GM12878 (cell line): Measurements from ENCODE around the gene CHMP1B. TPM values are rescaled to one million over a fixed set of nuclear protein-coding genes. Genes with fewer than 3 reads are reported as not detected.

Experiments
- ATAC-seq: fragments of 200-7000 bp; cut with Tn5 transposase; 3 replicates; pipeline ENCODE4 v1.9.1; 2020; ENCODE audit warnings: mild to moderate bottlenecking, moderate library complexity
- BruUV-seq: library from RNA; stranded (reverse); fragments of 400-500 nt; replicated peaks from 2 replicates; lab custom pipeline; 2021; lab: Mats Ljungman, UMichigan
- CTCF ChIA-PET: fragments of 300-600 bp; sonication (Branson Sonifier 250); formaldehyde crosslinking; extraction: SDS; loops from one replicate; lab custom pipeline; 2021; ENCODE audit warnings: inconsistent platforms; lab: Yijun Ruan, JAX
- POLR2A ChIA-PET: fragments of 350-600 bp; formaldehyde crosslinking; extraction: SDS; loops from one replicate; lab custom pipeline; 2021; ENCODE audit warnings: inconsistent platforms; lab: Charles Lee
- RAD21 ChIA-PET: fragments of 300-600 bp; sonication (Branson Sonifier 250); formaldehyde crosslinking; loops from one replicate; lab custom pipeline; 2023; ENCODE audit warnings: antibody characterized with exemption; ENCODE audit not compliant: unreplicated experiment; lab: Charles Lee
- SMC1A ChIA-PET: fragments of 300-600 bp; sonication (Branson Sonifier 250); formaldehyde crosslinking; loops from one replicate; lab custom pipeline; 2023; ENCODE audit not compliant: unreplicated experiment, uncharacterized antibody; lab: Charles Lee
- DNase-seq: peaks from one replicate; pipeline ENCODE4 v3.0.0-alpha.2; 2011; ENCODE audit warnings: low read depth, low spot score
- FAIRE-seq: peaks from 3 replicates; lab custom pipeline; 2011; peaks lifted over from hg19 to GRCh38; lab: Jason Lieb, UNC
- H2AFZ ChIP-seq: 2 replicates; pipeline ENCODE4 v1.6.0; 2011; ENCODE audit warnings: low read depth, low read length, control low read depth; ENCODE audit not compliant: control insufficient read depth
- H3K27ac ChIP-seq: 2 replicates; pipeline ENCODE4 v1.5.1; 2011; ENCODE audit warnings: control low read depth; ENCODE audit not compliant: control insufficient read depth, insufficient read depth
- H3K27me3 ChIP-seq, 2 experiments: replicated peaks in 1 of 2; 2 replicates each; pipeline versions ENCODE4 v1.6.0 to v1.6.1; 2011; ENCODE audit warnings: low read length in 1 of 2; ENCODE audit not compliant: control insufficient read depth in 2 of 2, insufficient read depth in 2 of 2
- H3K36me3 ChIP-seq, 2 experiments: 2 replicates each; pipeline ENCODE4 v1.5.1; 2011; ENCODE audit warnings: low read length in 1 of 2; ENCODE audit not compliant: control insufficient read depth in 2 of 2, insufficient read depth in 2 of 2
- H3K4me1 ChIP-seq: 2 replicates; pipeline ENCODE4 v1.6.1; 2011; ENCODE audit warnings: mild to moderate bottlenecking, low read length, moderate library complexity, mixed read lengths; ENCODE audit not compliant: control insufficient read depth, insufficient read depth
- H3K4me2 ChIP-seq: 2 replicates; pipeline ENCODE4 v1.6.0; 2011; ENCODE audit warnings: control low read depth; ENCODE audit not compliant: control insufficient read depth, insufficient read depth
- H3K4me3 ChIP-seq: fragments of 200-600 bp; sonication (generic); 2 replicates; pipeline ENCODE4 v1.5.1; 2016
- H3K79me2 ChIP-seq: 2 replicates; pipeline ENCODE4 v1.6.0; 2011; ENCODE audit warnings: low read length; ENCODE audit not compliant: control insufficient read depth, insufficient read depth
- H3K9ac ChIP-seq: 2 replicates; pipeline ENCODE4 v1.8.0; 2011; ENCODE audit warnings: low read length, control low read depth, mixed read lengths; ENCODE audit not compliant: control insufficient read depth, insufficient read depth
- H3K9me3 ChIP-seq: replicated peaks from 3 replicates; pipeline ENCODE4 v1.5.1; 2011; ENCODE audit warnings: mild to moderate bottlenecking, low read length; ENCODE audit not compliant: control insufficient read depth, insufficient read depth
- H4K20me1 ChIP-seq: 2 replicates; pipeline ENCODE4 v1.6.0; 2011; ENCODE audit not compliant: control insufficient read depth, insufficient read depth
- ATF3 ChIP-seq: IDR thresholded peaks from 2 replicates; pipeline ENCODE4 v1.6.1; 2011; ENCODE audit warnings: low read depth, mild to moderate bottlenecking, low read length, moderate library complexity, borderline replicate concordance; ENCODE audit errors: extremely low read depth
- BCL11A ChIP-seq: IDR thresholded peaks from 2 replicates; pipeline ENCODE4 v1.6.1; 2011; ENCODE audit warnings: low read depth, low read length
- BCL3 ChIP-seq: IDR thresholded peaks from 2 replicates; pipeline ENCODE4 v1.6.1; 2011; ENCODE audit warnings: borderline replicate concordance, low read depth, mild to moderate bottlenecking, moderate library complexity, low read length; ENCODE audit not compliant: insufficient read depth, poor library complexity, severe bottlenecking
- CREM ChIP-seq: IDR thresholded peaks from 2 replicates; pipeline ENCODE4 v1.6.1; 2014; ENCODE audit warnings: antibody characterized with exemption, low read depth
- CTCF ChIP-seq, 3 experiments: IDR thresholded peaks in 2 of 3; conservative IDR thresholded peaks in 1 of 3; 2 replicates each; pipeline ENCODE4 v1.5.1; 2011; ENCODE audit warnings: low read depth in 3 of 3, low read length in 3 of 3, mild to moderate bottlenecking in 3 of 3, control low read depth in 2 of 3, moderate library complexity in 2 of 3, inconsistent platforms in 1 of 3, mixed read lengths in 1 of 3; ENCODE audit not compliant: control insufficient read depth in 2 of 3, insufficient read depth in 1 of 3; ENCODE audit errors: extremely low read depth in 1 of 3
- DPF2 ChIP-seq: fragments of 450-650 bp; IDR thresholded peaks from 2 replicates; pipeline ENCODE4 v1.6.1; 2017; ENCODE audit warnings: mild to moderate bottlenecking
- PML ChIP-seq: IDR thresholded peaks from 2 replicates; pipeline ENCODE4 v1.6.1; 2012; ENCODE audit warnings: low read length, inconsistent platforms
- POLR2AphosphoS2 ChIP-seq: IDR thresholded peaks from 2 replicates; pipeline ENCODE4 v1.6.1; 2011; ENCODE audit warnings: low read depth, mild to moderate bottlenecking, low read length, improper control_type of control experiment, moderate library complexity
- REST ChIP-seq: IDR thresholded peaks from 2 replicates; pipeline ENCODE4 v1.6.1; 2012; ENCODE audit warnings: mild to moderate bottlenecking, low read depth, low read length
- TAF1 ChIP-seq: IDR thresholded peaks from 2 replicates; pipeline ENCODE4 v1.6.1; 2011; ENCODE audit warnings: mild to moderate bottlenecking, low read depth, low read length, borderline replicate concordance
- ZNF592 ChIP-seq: fragments of 450-650 bp; IDR thresholded peaks from 2 replicates; pipeline ENCODE4 v1.6.1; 2017; ENCODE audit warnings: mild to moderate bottlenecking, moderate library complexity
- WGBS: methylation state at CpG from one replicate; pipeline ENCODE4 v1.1.6; 2016; ENCODE audit warnings: low lambda C conversion rate; ENCODE audit not compliant: insufficient replicate concordance, insufficient coverage; ENCODE audit errors: missing lambda C conversion rate; 5-methylcytosine and 5-hydroxymethylcytosine counted together
- in situ Hi-C: fragments of 300-500 bp; cut with MboI; formaldehyde crosslinking; loops from 9 replicates; pipeline ENCODE4 v1.14.3; 2018; ENCODE audit warnings: mixed read lengths
- intact Hi-C: fragments of 100-400 bp; cut with micrococcal nuclease; formaldehyde crosslinking; loops from one replicate; pipeline ENCODE4 v1.14.2; 2022; ENCODE audit not compliant: unreplicated experiment
- polyA plus RNA-seq, 11 experiments: library from polyadenylated mRNA; depleted of rRNA in 4 of 11; unstranded in 6 of 11; stranded (reverse) in 5 of 11; fragments of >200 nt; fragmentation: Nextera tagmentation in 4 of 11; fragmentation: Illumina TruSeq in 1 of 11; extraction: Ambion mirVana in 4 of 11; extraction: Trizol in 1 of 11; gene quantifications; 1 replicate in 1 of 11; 2 replicates in 10 of 11; pipeline versions ENCODE4 v1.2.1 to v1.2.3, GENCODE V29; 2011 to 2016; ENCODE audit warnings: inconsistent platforms in 2 of 11, missing spikeins in 2 of 11, low read depth in 1 of 11
- total RNA-seq, 4 experiments: library from RNA; depleted of rRNA in 3 of 4; stranded (reverse); fragments of >200 nt in 3 of 4; fragmentation: Illumina TruSeq in 1 of 4; extraction: Trizol in 1 of 4; gene quantifications; 2 replicates each; pipeline versions ENCODE4 v1.2.1 to v1.2.3, GENCODE V29; 2013 to 2021

Gene CHMP1B
- total and polyA plus RNA-seq, 10 of the 15 experiments (the other 5 are each of a cell fraction or from before 2014, with no cell fraction given) = 8.5 to 24.0 (median 18.6) TPM

- TF ChIP-seq DPF2 (no peak), CREM (no peak), CTCF (IDR thresholded peaks at IDR 0.05 in 2 of 3, conservative IDR thresholded peaks at IDR 0.05 in 1 of 3; ENCODE audit: control insufficient read depth in 2 of 3, extremely low read depth in 1 of 3, insufficient read depth in 1 of 3, low read depth in 3 of 3, low read length in 3 of 3) (no peak)
Measured at GRCh38 chr18:11844436-11844835, 6.8 kb upstream of the CHMP1B start (continued).

GRCh38 chr18:11845654-11846053, 5.6 kb upstream of the CHMP1B start:
- Histone ChIP-seq H3K36me3 (no peaks in the 10 kb centered on the region), H3K4me1 (peaks cover 10% of the 10 kb centered on the region; the same call in 1 of the 2 replicates), H3K27ac (no peak overlapping the region), H3K4me3 (no peak overlapping the region), H3K9me3 (no peaks in the 10 kb centered on the region), H2AFZ (no peak overlapping the region), H3K27me3 (no peaks in the 10 kb centered on the region; a peak in 1 of 4 replicates), H4K20me1 (no peaks in the 10 kb centered on the region), H3K9ac (no peak overlapping the region), H3K79me2 (no peaks in the 10 kb centered on the region), H3K4me2 (no peak overlapping the region)
- ATAC-seq (no peak), DNase-seq (no peak), FAIRE-seq (no peak)
- ChIA-PET SMC1A (interaction anchor here (1.2 to 1.4 kb wide), 2 partner anchors 11 to 16 kb away, joined by 3 read pairs; no protein-coding TSS in a partner anchor), POLR2A (no interaction called here), CTCF (no interaction called here), RAD21 (no interaction called here)
- WGBS = 47% methylated on average over 4 of the region's 4 CpGs
- intact Hi-C loops (no loop called here), in situ Hi-C loops (no loop called here)
- no TSS peak for BruUV-seq
- TF ChIP-seq ATF3 (no peak), TAF1 (no peak), BCL3 (no peak), ZNF592 (no peak), POLR2AphosphoS2 (no peak), PML (no peak), BCL11A (no peak), REST (no peak)
